ENCODE measurements around the gene OR2S2.

Gene OR2S2

DNA sequence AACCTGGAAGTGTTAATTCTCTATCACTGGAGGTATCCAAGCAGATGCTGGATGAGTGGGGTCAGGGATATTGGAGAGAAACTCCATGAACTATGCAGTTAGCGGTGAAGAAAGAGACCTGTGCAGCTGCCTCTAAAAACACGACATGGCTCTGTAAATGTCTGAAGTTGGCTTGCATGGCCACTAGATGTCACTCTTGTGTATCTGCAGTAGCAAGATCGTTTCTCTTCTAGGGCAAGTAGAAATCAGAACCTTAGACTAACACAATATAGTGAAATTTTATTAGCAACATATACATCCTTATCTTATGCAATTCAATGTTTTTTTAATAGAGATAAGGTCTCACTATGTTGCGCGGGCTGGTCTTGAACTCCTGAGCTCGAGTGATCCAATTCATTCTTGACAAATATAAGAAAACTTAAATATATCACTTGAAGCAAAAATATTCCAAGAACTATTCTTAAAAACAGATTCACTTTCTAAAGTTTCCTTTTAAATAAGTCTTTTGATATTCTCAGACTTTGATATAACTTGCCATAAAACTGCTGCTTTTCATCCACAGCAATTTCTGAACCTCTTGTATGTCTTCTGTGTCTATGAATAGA, 2.9 kb downstream of the OR2S2 start:
- no peak overlapping the region for H3K27ac ChIP-seq (ENCODE audit: low read length, poor library complexity, severe bottlenecking)
- no peak overlapping the region for H2BK120ac ChIP-seq (ENCODE audit: low read depth, low read length)
- H2AK5ac ChIP-seq (ENCODE audit: low read length, severe bottlenecking): no peak overlapping the region

DNA sequence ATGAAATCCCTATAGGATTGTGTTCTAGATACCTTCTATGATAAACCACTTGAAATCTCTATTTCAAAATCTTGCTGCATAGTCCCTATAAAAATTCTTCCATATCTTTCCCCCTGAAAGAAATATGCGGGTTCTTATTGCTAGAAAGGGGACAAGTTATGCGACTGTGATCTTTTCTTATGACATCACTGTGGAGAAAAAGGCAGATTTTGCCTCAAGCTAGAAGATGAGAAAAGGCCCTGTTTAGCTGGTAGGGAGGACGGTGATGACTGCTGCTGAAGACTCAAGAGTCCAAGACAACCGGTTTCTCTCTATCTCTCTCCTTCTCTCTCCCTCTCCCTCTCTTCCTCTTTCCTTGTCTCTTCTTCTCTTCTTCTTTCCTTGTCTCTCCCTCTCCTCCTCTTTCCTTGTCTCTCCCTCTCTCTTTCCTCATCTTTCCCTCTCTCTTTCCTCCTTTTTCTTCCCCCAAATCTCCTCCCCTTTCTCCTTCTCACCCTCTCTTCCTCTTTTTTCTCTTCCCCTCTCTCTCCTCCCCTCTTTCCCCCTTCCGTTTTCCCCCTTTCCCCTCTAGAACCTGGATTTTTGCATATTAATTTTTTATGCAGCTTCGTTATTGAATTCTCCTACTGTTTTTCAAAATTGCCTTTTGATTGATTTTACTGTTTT, 5.3 kb downstream of the OR2S2 start:
- Histone ChIP-seq H2AFZ (ENCODE audit: low read depth, low read length) (no peak overlapping the region), H2BK5ac (ENCODE audit: low read depth, low read length, poor library complexity, severe bottlenecking) (no peak overlapping the region), H2BK12ac (ENCODE audit: low read length in 2 of 2) (no peak overlapping the region), H3K14ac (ENCODE audit: low read length in 2 of 2) (no peak overlapping the region), H3K9ac (ENCODE audit: low read length) (no peak overlapping the region), H3K36me3 (ENCODE audit: control insufficient read depth in 1 of 2, insufficient read depth in 2 of 2, low read depth in 1 of 2, low read length in 2 of 2) (no peaks in the 10 kb centered on the region), H2AK5ac (ENCODE audit: low read length, severe bottlenecking) (no peak overlapping the region), H3K4me2 (ENCODE audit: low read length, poor library complexity, severe bottlenecking) (no peak overlapping the region), H3K79me1 (replicated peaks; ENCODE audit: low read length, poor library complexity, severe bottlenecking) (no peaks in the 10 kb centered on the region), H3K9me3 (ENCODE audit: control insufficient read depth, low read length) (no peaks in the 10 kb centered on the region), H3K27me3 (ENCODE audit: control insufficient read depth in 1 of 2, insufficient read depth in 1 of 2, low read length in 2 of 2) (peaks cover 0 to 10% of the 10 kb centered on the region in 2 experiments), H3K27ac (ENCODE audit: low read length, poor library complexity, severe bottlenecking) (no peak overlapping the region), H4K91ac (ENCODE audit: low read length) (no peak overlapping the region), H2BK120ac (ENCODE audit: low read depth, low read length) (no peak overlapping the region), H2BK15ac (ENCODE audit: low read depth, poor library complexity, severe bottlenecking) (no peak overlapping the region), H3K4ac (ENCODE audit: low read depth in 1 of 2, low read length in 2 of 2) (no peak overlapping the region), H3K18ac (ENCODE audit: low read depth in 1 of 2, low read length in 2 of 2) (no peak overlapping the region), H4K8ac (ENCODE audit: low read length) (no peak overlapping the region), H3K4me3 (ENCODE audit: insufficient read depth in 1 of 2, low read depth in 1 of 2, low read length in 2 of 2) (no peak overlapping the region), H3K23ac (ENCODE audit: low read length in 2 of 2) (no peak overlapping the region), H3K4me1 (ENCODE audit: control insufficient read depth, insufficient read depth, low read depth, low read length) (peaks cover 6% of the 10 kb centered on the region)
- WGBS: 92% methylated on average over 4 of the region's 6 CpGs
- DNase-seq: no peak

More for the DNA sequence above, 2.9 kb downstream of the OR2S2 start:
- no peaks in the 10 kb centered on the region for H3K9me3 ChIP-seq (ENCODE audit: control insufficient read depth, low read length)
- peak overlapping the region; percentile 31 for H2AFZ ChIP-seq (ENCODE audit: low read depth, low read length)
- H3K18ac ChIP-seq (ENCODE audit: low read depth in 1 of 2, low read length in 2 of 2): no peak overlapping the region
- no peak overlapping the region for H2BK15ac ChIP-seq (ENCODE audit: low read depth, poor library complexity, severe bottlenecking)
- H2BK5ac ChIP-seq (ENCODE audit: low read depth, low read length, poor library complexity, severe bottlenecking): no peak overlapping the region
- DNase-seq: peak; percentile 76
- H3K14ac ChIP-seq (ENCODE audit: low read length in 2 of 2): no peak overlapping the region
- H3K79me1 ChIP-seq (replicated peaks; ENCODE audit: low read length, poor library complexity, severe bottlenecking): no peaks in the 10 kb centered on the region
- H2BK12ac ChIP-seq (ENCODE audit: low read length in 2 of 2): no peak overlapping the region
- H3K9ac ChIP-seq (ENCODE audit: low read length): peak overlapping the region; percentile 3
- peaks cover 3% of the 10 kb centered on the region for H3K4me1 ChIP-seq (ENCODE audit: control insufficient read depth, insufficient read depth, low read depth, low read length)
- H3K27me3 ChIP-seq (ENCODE audit: control insufficient read depth in 1 of 2, insufficient read depth in 1 of 2, low read length in 2 of 2): peaks cover 0 to 10% of the 10 kb centered on the region in 2 experiments
- no peak overlapping the region for H3K4ac ChIP-seq (ENCODE audit: low read depth in 1 of 2, low read length in 2 of 2)
- no peak overlapping the region for H3K4me2 ChIP-seq (ENCODE audit: low read length, poor library complexity, severe bottlenecking)
- WGBS: 5% methylated on average over 2 of the region's 6 CpGs
- H3K4me3 ChIP-seq (ENCODE audit: insufficient read depth in 1 of 2, low read depth in 1 of 2, low read length in 2 of 2): no peak overlapping the region
- no peak overlapping the region for H3K23ac ChIP-seq (ENCODE audit: low read length in 2 of 2)
- H3K36me3 ChIP-seq (ENCODE audit: control insufficient read depth in 1 of 2, insufficient read depth in 2 of 2, low read depth in 1 of 2, low read length in 2 of 2): no peaks in the 10 kb centered on the region
- H4K91ac ChIP-seq (ENCODE audit: low read length): no peak overlapping the region
- H4K8ac ChIP-seq (ENCODE audit: low read length): no peak overlapping the region

DNA sequence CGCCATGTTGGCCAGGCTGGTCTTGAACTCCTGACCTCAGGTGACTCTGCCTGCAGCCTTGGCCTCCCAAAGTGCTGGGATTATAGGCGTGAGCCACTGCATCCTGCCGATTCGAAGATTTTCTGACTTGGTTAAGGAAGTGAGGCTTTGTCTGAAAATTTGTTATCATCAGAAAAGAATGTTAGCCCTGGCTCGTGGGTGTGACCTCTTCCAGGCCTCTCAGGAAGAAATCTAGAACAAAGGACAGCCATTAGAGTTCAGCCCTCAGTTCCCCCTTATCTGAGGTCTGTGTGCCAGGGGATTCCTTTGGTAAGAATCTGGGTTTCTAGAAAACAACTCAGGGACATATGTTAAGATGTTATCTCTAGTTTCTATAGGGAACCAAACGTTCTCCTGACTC, 6.2 kb downstream of the OR2S2 start:
- Histone ChIP-seq H4K8ac (ENCODE audit: low read length) (no peak overlapping the region), H2BK120ac (ENCODE audit: low read depth, low read length) (no peak overlapping the region), H3K79me1 (replicated peaks; ENCODE audit: low read length, poor library complexity, severe bottlenecking) (no peaks in the 10 kb centered on the region), H3K4me1 (ENCODE audit: control insufficient read depth, insufficient read depth, low read depth, low read length) (peaks cover 6% of the 10 kb centered on the region), H3K9ac (ENCODE audit: low read length) (peak overlapping the region; percentile 4), H3K36me3 (ENCODE audit: control insufficient read depth in 1 of 2, insufficient read depth in 2 of 2, low read depth in 1 of 2, low read length in 2 of 2) (no peaks in the 10 kb centered on the region), H3K14ac (ENCODE audit: low read length in 2 of 2) (no peak overlapping the region), H3K4me3 (ENCODE audit: insufficient read depth in 1 of 2, low read depth in 1 of 2, low read length in 2 of 2) (no peak overlapping the region), H2BK15ac (ENCODE audit: low read depth, poor library complexity, severe bottlenecking) (no peak overlapping the region), H3K27me3 (ENCODE audit: control insufficient read depth in 1 of 2, insufficient read depth in 1 of 2, low read length in 2 of 2) (peaks cover 0 to 2% of the 10 kb centered on the region in 2 experiments), H4K91ac (ENCODE audit: low read length) (no peak overlapping the region), H2AK5ac (ENCODE audit: low read length, severe bottlenecking) (no peak overlapping the region), H3K23ac (ENCODE audit: low read length in 2 of 2) (no peak overlapping the region), H2BK5ac (ENCODE audit: low read depth, low read length, poor library complexity, severe bottlenecking) (no peak overlapping the region), H3K4ac (ENCODE audit: low read depth in 1 of 2, low read length in 2 of 2) (no peak overlapping the region), H3K9me3 (ENCODE audit: control insufficient read depth, low read length) (no peaks in the 10 kb centered on the region), H3K18ac (ENCODE audit: low read depth in 1 of 2, low read length in 2 of 2) (no peak overlapping the region), H3K4me2 (ENCODE audit: low read length, poor library complexity, severe bottlenecking) (no peak overlapping the region), H3K27ac (ENCODE audit: low read length, poor library complexity, severe bottlenecking) (no peak overlapping the region), H2BK12ac (ENCODE audit: low read length in 2 of 2) (no peak overlapping the region), H2AFZ (ENCODE audit: low read depth, low read length) (no peak overlapping the region)
- WGBS: 37% methylated on average over 6 of the region's 6 CpGs
- no peak for DNase-seq

DNA sequence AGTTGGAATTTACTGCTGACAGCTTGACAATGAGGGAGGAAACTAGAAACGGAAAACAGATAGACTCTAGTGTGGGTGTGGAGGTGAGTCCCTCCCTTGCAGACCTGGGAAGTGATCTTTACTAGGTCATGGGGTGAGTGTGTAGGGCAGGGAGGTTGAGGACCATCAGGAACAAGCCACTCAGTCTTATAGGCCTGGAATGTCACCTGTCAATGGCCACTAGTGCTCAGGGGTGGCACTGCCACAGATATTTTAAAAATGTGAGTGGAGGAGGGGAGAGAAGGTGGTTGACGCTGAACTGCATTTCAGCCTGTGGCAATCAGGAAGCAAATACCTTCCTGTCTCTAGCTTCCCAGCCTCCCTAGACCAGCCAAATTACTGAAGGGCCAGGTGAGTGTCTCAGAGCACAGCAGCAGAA, 9.0 kb downstream of the OR2S2 start:
- 55% methylated on average over 2 of the region's 2 CpGs for WGBS
- Histone ChIP-seq H4K8ac (ENCODE audit: low read length) (no peak overlapping the region), H3K4ac (ENCODE audit: low read depth in 1 of 2, low read length in 2 of 2) (no peak overlapping the region), H2BK15ac (ENCODE audit: low read depth, poor library complexity, severe bottlenecking) (no peak overlapping the region), H2BK5ac (ENCODE audit: low read depth, low read length, poor library complexity, severe bottlenecking) (no peak overlapping the region), H4K91ac (ENCODE audit: low read length) (no peak overlapping the region), H3K4me2 (ENCODE audit: low read length, poor library complexity, severe bottlenecking) (no peak overlapping the region), H3K27me3 (ENCODE audit: control insufficient read depth in 1 of 2, insufficient read depth in 1 of 2, low read length in 2 of 2) (no peaks in the 10 kb centered on the region), H3K27ac (ENCODE audit: low read length, poor library complexity, severe bottlenecking) (no peak overlapping the region), H2AFZ (ENCODE audit: low read depth, low read length) (no peak overlapping the region), H3K36me3 (ENCODE audit: control insufficient read depth in 1 of 2, insufficient read depth in 2 of 2, low read depth in 1 of 2, low read length in 2 of 2) (no peaks in the 10 kb centered on the region), H3K79me1 (replicated peaks; ENCODE audit: low read length, poor library complexity, severe bottlenecking) (no peaks in the 10 kb centered on the region), H3K23ac (ENCODE audit: low read length in 2 of 2) (no peak overlapping the region), H3K9me3 (ENCODE audit: control insufficient read depth, low read length) (no peaks in the 10 kb centered on the region), H3K18ac (ENCODE audit: low read depth in 1 of 2, low read length in 2 of 2) (no peak overlapping the region), H3K9ac (ENCODE audit: low read length) (no peak overlapping the region), H2AK5ac (ENCODE audit: low read length, severe bottlenecking) (no peak overlapping the region), H2BK12ac (ENCODE audit: low read length in 2 of 2) (no peak overlapping the region), H2BK120ac (ENCODE audit: low read depth, low read length) (no peak overlapping the region), H3K4me3 (ENCODE audit: insufficient read depth in 1 of 2, low read depth in 1 of 2, low read length in 2 of 2) (no peak overlapping the region), H3K4me1 (ENCODE audit: control insufficient read depth, insufficient read depth, low read depth, low read length) (peaks cover 9% of the 10 kb centered on the region), H3K14ac (ENCODE audit: low read length in 2 of 2) (no peak overlapping the region)
- DNase-seq: no peak
